GM18858 (cell line): ENCODE results near the gene KIRREL3.

Source experiments
- ATAC-seq: cut with Tn5 transposase; IDR thresholded peaks from one replicate; pipeline ENCODE4 v1.9.1; 2021; ENCODE audit not compliant: unreplicated experiment

The KIRREL3 gene

GRCh38 chr11:126522152-126522551 is 478.4 kb downstream of the KIRREL3 start:
- no peak for ATAC-seq

DNA sequence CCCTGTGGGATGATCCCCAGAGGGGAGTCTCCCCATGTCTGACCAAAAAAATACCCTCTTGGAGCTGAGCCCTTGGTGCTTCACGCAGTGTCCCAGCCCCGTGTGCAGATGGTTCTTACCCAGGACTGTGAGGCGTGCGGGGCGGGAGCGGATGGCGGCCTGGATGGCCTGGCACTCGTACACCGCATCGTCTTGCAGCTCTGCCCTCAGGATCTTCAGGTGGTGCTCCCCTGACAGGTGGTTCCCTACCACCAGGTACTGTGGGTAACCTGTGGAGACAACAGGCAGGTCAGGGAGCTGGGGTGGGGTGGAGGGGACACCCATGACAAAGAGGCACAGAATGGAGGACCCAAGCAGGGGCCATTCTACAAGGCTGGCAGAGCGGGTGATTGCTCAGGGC is 479.4 kb downstream of the KIRREL3 start:
- ATAC-seq, result no peak

DNA sequence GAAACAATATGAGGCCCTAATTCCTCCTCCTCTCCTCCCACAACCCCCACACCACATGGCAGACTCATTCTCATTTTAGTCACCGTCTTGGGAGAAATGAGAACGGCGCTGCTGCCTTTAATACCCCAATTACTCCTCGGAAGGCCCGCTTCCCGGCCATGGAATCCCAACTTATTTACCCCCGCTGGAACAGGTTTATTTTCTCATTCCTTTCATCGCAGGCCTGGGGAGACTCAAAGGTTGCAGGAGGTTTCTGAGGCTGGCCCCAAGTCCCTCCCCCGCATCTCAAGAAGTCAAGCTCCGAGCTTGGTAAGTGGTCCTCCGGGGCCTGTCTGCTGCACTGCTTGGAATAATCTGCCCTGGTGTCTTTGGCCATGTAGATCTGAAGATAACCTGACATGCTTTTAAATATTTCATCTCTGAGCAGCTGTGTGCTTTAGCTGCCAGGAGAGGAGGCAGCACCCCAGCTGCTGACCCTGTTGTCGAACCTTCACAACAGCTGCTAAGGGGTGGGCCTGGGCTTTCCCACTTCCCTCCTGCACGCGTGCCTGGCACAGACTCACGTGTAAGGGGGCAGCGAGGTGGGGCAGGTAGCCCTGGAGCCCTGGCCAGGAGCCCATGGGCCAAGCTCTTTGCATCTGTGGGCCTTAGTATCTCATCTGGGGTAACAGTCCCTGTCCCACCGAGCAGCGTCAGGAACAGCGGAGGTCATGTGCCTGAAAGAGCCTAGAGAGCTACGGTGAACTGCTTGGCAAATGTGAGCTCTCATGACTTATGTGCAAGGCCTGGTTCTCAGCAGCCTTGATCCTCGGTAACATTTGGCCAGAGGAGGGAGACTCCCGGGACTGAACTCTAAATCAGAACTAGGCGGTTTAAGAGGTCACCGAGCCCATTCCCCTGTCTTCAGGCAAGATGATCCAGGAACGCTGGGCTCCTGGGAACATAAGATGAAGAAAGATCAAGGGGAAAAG is 480.5 kb downstream of the KIRREL3 start:
- no peak for ATAC-seq

GRCh38 chr11:126518972-126519690 is 481.4 kb downstream of the KIRREL3 start:
- no peak for ATAC-seq

GRCh38 chr11:126518071-126518971 is 482.2 kb downstream of the KIRREL3 start:
- no peak for ATAC-seq

DNA sequence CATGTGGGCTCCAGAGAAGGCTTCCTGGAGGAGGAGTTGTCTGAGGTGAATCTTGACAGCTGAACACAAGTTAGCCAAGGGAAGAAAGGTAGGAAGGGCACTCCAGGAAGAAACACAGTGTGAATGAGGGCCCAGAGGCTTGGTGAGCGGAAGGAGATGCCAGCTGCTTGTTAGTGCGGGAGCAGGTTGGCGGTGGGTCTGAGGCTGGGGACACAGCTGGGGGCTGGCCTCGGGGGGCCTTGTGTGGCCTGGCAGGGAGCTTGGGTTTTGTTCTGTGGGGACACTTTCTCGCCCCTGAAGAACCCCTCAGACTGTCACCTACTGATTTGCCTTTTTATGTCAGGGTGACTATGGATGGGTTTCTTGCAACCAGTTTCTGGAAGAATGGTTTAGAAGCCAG is 485.1 kb downstream of the KIRREL3 start:
- ATAC-seq, result no peak

- no peak for ATAC-seq
Measured at GRCh38 chr11:126514061-126514693, 486.4 kb downstream of the KIRREL3 start.

- ATAC-seq, result no peak
Measured at GRCh38 chr11:126512741-126513715, 487.5 kb downstream of the KIRREL3 start.

- no peak for ATAC-seq
Measured at GRCh38 chr11:126512251-126512650, 488.3 kb downstream of the KIRREL3 start.

- ATAC-seq, result no peak
Measured at GRCh38 chr11:126511475-126512115, 489.0 kb downstream of the KIRREL3 start.

GRCh38 chr11:126510621-126511370 is 489.8 kb downstream of the KIRREL3 start:
- ATAC-seq, result no peak

GRCh38 chr11:126507646-126508045 is 492.9 kb downstream of the KIRREL3 start:
- no peak for ATAC-seq

- ATAC-seq, result no peak
Measured at GRCh38 chr11:126506789-126507188, 493.8 kb downstream of the KIRREL3 start.

DNA sequence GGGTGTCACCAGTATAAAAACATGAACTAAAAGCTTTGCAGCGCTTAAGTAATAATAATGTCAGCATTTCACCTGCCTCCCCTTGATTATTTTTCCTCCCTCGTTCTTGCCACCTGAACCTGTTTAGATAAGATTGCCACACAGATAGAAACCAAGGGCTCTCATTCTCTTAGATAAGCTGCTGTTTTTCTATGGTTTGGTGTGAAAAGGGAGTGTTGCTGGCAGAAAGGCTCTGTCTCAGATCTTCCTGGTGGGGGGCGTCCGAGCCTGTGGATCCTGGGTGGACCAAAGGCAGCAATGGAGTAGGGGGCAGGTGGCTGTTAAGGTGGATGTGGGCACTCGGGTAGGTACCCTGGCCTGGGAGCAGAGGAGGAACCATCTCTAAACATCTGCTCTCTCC is 497.6 kb downstream of the KIRREL3 start:
- no peak for ATAC-seq

DNA sequence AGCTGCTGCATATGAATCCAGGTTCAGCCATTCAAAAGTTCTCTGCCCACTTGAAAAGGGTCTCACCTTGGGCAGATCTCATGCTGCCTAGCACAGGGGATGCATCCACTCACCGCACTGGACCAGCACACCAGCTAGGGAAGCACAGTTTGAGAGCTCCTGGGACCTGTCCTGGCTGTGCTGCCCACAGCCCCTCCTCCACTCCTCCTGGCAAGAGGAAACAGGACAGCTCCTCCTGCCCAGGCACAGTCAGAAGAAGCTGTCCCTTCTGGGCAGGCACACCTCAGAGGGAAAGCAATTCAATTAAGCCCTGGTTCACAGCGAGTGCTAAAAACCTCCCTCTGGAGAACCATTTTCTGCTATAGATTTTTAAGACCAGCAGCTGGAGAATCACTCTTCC is 498.4 kb downstream of the KIRREL3 start:
- ATAC-seq, result no peak

GRCh38 chr11:126501641-126502040 is 498.9 kb downstream of the KIRREL3 start:
- no peak for ATAC-seq

- no peak for ATAC-seq
Measured at GRCh38 chr11:126500981-126501380, 499.6 kb downstream of the KIRREL3 start.

- no peak for ATAC-seq
Measured at GRCh38 chr11:126499131-126499752, 501.3 kb downstream of the KIRREL3 start.
